Lung (tissue), 12 donors: Measurements from ENCODE around the gene RAVER1. TPM values are rescaled to one million over a fixed set of nuclear protein-coding genes. Genes with fewer than 3 reads are reported as not detected.
A peak's percentile ranks its signal among the peaks of the same experiment; 100 is the strongest.

ENCODE experiments used
- ATAC-seq: fragments of 200-7000 bp; cut with Tn5 transposase; one replicate; pipeline ENCODE4 v1.9.1; 2020; ENCODE audit warnings: moderate number of reproducible peaks; ENCODE audit not compliant: insufficient read depth, low FRiP score
- DNase-seq, 3 donors: peaks; one replicate each; pipeline ENCODE4 v3.0.0-alpha.2; 2013 to 2017
- H3K27ac ChIP-seq, 2 donors: one replicate each; pipeline ENCODE4 v1.5.1; 2013; ENCODE audit warnings: mild to moderate bottlenecking in 2 of 2, moderate library complexity in 2 of 2, control low read depth in 1 of 2, inconsistent platforms in 1 of 2, low read depth in 1 of 2, low read length in 1 of 2
- H3K27me3 ChIP-seq, 3 donors: one replicate each; pipeline ENCODE4 v1.5.1; 2013; ENCODE audit warnings: low read length in 2 of 3; ENCODE audit not compliant: control insufficient read depth in 3 of 3, insufficient read depth in 3 of 3
- H3K36me3 ChIP-seq, 4 donors: one replicate each; pipeline ENCODE4 v1.5.1; 2013; ENCODE audit warnings: low read length in 4 of 4, mild to moderate bottlenecking in 1 of 4, moderate library complexity in 1 of 4; ENCODE audit not compliant: control insufficient read depth in 4 of 4, insufficient read depth in 4 of 4
- H3K4me1 ChIP-seq, 5 donors: one replicate each; pipeline ENCODE4 v1.5.1; 2013; ENCODE audit warnings: low read length in 5 of 5, mild to moderate bottlenecking in 2 of 5, moderate library complexity in 1 of 5; ENCODE audit not compliant: control insufficient read depth in 5 of 5, insufficient read depth in 5 of 5
- H3K4me3 ChIP-seq: one replicate; pipeline ENCODE4 v1.5.1; 2013; ENCODE audit warnings: mild to moderate bottlenecking, control low read depth, moderate library complexity
- H3K9ac ChIP-seq, 2 donors: one replicate each; pipeline ENCODE4 v1.5.1; 2013; ENCODE audit warnings: low read length in 2 of 2, control low read depth in 1 of 2; ENCODE audit not compliant: insufficient read depth in 1 of 2
- H3K9me3 ChIP-seq, 4 donors: one replicate each; pipeline ENCODE4 v1.5.1; 2013; ENCODE audit warnings: low read length in 3 of 4, mild to moderate bottlenecking in 1 of 4, moderate library complexity in 1 of 4; ENCODE audit not compliant: control insufficient read depth in 4 of 4, insufficient read depth in 3 of 4
- whole genome bisulfite sequencing, 2 donors: extraction: QIAGEN DNeasy Blood & Tissue Kit; methylation state at CpG; one replicate each; pipeline ENCODE4 v1.1.7; 2013; 5-methylcytosine and 5-hydroxymethylcytosine counted together
- polyA plus RNA-seq, 2 donors: library from polyadenylated mRNA; stranded (reverse); fragments of 200-250 nt; gene quantifications; one replicate each; pipeline ENCODE4 v1.2.1, GENCODE V29; 2013
- total RNA-seq, 2 donors: library from RNA; depleted of rRNA in 1 of 2; stranded (reverse); fragments of >200 nt in 1 of 2; gene quantifications; one replicate each; pipeline ENCODE4 v1.2.1, GENCODE V29; 2014 to 2021
- TF ChIP-seq, protein P1 (sequence below): IDR thresholded peaks from 2 replicates; pipeline ENCODE4 v1.5.1; 2012; ENCODE audit warnings: mild to moderate bottlenecking; ENCODE audit errors: control extremely low read depth, extremely low read depth
- donor health status: control.
- donor health status: control.
- donor health status: Bipolar disorder and iron deficiency.
- donor health status: healthy.
- donor health status: DM: yes; HTN: yes; CAD: no.

The RAVER1 gene
- total and polyA plus RNA-seq, 4 donors = 10.5 to 46.1 (median 19.4) TPM

DNA sequence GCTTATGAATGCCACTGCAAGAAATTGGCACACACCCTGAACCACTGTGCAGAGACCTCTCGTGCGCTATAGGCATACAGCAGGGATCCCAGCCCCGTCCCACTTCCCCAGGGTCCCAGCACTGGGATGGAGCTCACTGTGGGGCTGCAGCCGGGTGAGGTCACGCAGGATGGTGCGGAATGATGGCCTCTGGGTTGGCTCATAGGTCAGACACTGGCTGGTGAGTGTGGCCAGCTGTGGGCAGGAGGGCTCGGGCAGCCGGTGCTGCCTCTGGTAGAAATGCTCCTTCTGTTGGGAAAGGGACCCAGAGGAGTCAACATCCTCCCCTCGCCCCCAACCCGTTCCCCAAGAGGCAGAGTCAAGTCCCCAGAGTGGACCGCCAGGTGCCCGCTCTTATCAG lies 23.1 kb upstream of the RAVER1 start:
- peaks cover 2 to 65% (median 29%) of the 10 kb centered on the region in 4 donors for H3K36me3 ChIP-seq
- H3K9ac ChIP-seq = no peak overlapping the region
- no peak for DNase-seq
- TF ChIP-seq, protein P1, sequence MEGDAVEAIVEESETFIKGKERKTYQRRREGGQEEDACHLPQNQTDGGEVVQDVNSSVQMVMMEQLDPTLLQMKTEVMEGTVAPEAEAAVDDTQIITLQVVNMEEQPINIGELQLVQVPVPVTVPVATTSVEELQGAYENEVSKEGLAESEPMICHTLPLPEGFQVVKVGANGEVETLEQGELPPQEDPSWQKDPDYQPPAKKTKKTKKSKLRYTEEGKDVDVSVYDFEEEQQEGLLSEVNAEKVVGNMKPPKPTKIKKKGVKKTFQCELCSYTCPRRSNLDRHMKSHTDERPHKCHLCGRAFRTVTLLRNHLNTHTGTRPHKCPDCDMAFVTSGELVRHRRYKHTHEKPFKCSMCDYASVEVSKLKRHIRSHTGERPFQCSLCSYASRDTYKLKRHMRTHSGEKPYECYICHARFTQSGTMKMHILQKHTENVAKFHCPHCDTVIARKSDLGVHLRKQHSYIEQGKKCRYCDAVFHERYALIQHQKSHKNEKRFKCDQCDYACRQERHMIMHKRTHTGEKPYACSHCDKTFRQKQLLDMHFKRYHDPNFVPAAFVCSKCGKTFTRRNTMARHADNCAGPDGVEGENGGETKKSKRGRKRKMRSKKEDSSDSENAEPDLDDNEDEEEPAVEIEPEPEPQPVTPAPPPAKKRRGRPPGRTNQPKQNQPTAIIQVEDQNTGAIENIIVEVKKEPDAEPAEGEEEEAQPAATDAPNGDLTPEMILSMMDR = no peak
- no peaks in the 10 kb centered on the region for H3K27me3 ChIP-seq
- no peak overlapping the region for H3K4me3 ChIP-seq
- ATAC-seq = no peak
- H3K27ac ChIP-seq = no peak overlapping the region
- peaks cover 0 to 12% (median 0%) of the 10 kb centered on the region in 5 donors for H3K4me1 ChIP-seq
- WGBS, 2 donors = 92 to 97% methylated on average over 12 of the region's 12 CpGs
- H3K9me3 ChIP-seq = peaks cover 0 to 3% (median 0%) of the 10 kb centered on the region in 4 donors

DNA sequence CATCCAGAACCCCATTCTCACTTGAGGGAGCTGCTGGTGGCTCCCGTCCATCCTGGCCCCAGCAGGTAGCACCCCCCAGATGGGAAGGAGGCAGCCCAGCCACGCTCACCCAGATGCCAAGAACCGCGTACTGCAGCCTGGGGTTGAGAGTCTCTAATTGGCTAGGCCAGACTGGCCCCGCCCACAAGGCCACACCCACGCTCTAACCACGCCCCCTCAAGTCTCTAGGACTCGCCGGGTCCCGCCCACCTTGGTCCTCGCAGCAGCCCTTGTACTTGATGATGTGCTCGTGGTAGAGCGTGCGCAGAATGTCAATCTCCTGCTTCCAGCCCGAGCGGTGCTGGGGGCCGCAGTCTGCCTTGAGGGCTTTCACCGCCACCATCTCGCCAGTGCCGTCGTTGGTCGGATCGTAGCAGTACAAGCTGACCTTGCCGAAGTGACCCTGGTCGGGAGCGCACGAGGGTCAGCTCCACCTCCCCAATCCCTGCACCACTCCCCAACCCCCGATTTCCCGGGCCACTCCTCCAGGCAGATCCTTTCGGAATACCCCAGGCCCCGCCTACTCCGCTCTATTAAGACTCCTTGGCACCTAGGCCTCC lies 20.6 kb upstream of the RAVER1 start:
- peaks cover 0 to 3% (median 0%) of the 10 kb centered on the region in 4 donors for H3K9me3 ChIP-seq
- DNase-seq (peak; percentile 59 to 78 (median 65)), ATAC-seq (no peak)
- H3K4me3 ChIP-seq = no peak overlapping the region
- peaks cover 0 to 56% (median 26%) of the 10 kb centered on the region in 4 donors for H3K36me3 ChIP-seq
- 90 to 93% methylated on average over 32 of the region's 32 CpGs for WGBS, 2 donors
- H3K9ac ChIP-seq = no peak overlapping the region
- peak overlapping the region in 1 of 2 donors; percentile 43 for H3K27ac ChIP-seq
- no peaks in the 10 kb centered on the region for H3K27me3 ChIP-seq
- H3K4me1 ChIP-seq = peaks cover 0 to 12% (median 0%) of the 10 kb centered on the region in 5 donors
- TF ChIP-seq, protein P1 = no peak

DNA sequence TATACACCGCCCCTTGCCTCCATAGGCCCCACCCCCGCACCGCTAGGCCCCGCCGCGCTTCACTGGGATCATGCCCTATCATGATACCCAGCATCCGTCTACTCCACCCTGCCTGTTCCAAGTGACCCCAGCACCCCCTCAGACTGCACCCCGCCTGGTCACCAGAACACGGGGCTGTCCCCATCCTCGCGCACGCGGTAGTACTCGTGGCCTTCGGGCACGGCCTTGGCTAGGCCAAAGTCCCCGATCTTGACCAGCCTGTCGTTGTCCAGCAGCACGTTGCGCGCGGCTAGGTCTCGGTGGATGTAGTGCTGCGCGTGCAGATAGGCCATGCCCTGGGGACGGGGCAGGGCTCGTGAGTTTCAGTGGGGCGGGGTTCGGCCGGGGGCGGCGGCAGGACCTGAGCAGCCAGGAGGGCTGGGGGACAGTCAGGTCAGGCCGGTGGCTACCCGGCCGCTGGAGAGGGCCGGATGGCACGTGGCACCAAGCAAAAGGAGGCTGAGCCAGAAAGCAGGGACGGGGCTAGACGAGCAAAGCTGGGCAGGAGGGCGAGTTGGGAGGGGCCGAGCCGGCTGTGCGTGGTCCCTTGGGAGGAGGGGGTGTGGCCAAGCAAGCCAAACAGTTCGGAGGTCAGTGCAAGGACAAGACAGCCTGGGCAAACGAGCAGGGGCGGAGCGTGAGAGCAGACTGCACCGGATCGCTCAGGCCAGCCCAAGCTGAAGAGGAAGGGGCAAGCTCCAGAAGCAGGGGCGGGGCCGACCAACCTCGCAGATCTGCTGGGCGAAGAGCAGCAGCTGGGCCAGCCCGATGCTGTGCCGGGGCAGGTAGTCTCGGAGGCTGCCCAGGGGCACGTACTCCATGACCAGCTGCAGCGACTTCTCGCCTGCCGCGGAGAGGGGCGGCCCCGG lies 19.7 kb upstream of the RAVER1 start:
- Histone ChIP-seq H3K4me3 (no peak overlapping the region), H3K4me1 (peaks cover 0 to 12% (median 0%) of the 10 kb centered on the region in 5 donors), H3K9ac (no peak overlapping the region), H3K36me3 (peaks cover 0 to 51% (median 25%) of the 10 kb centered on the region in 4 donors), H3K9me3 (peaks cover 0 to 3% (median 0%) of the 10 kb centered on the region in 4 donors), H3K27me3 (no peaks in the 10 kb centered on the region), H3K27ac (peak overlapping the region in 1 of 2 donors; percentile 54)
- ATAC-seq = no peak
- TF ChIP-seq, protein P1 = no peak
- DNase-seq = peak; percentile 78 to 88 (median 80)
- 82 to 90% methylated on average over 58 to 63 of the region's 63 CpGs for WGBS, 2 donors
